Measurements from ENCODE around the gene FUT1.
"Not testable (repeated sequence)": the region's sequence is repeated elsewhere in the genome, so short reads cannot be mapped to it uniquely, and the experiment has no call there.

FUT1 gene

DNA sequence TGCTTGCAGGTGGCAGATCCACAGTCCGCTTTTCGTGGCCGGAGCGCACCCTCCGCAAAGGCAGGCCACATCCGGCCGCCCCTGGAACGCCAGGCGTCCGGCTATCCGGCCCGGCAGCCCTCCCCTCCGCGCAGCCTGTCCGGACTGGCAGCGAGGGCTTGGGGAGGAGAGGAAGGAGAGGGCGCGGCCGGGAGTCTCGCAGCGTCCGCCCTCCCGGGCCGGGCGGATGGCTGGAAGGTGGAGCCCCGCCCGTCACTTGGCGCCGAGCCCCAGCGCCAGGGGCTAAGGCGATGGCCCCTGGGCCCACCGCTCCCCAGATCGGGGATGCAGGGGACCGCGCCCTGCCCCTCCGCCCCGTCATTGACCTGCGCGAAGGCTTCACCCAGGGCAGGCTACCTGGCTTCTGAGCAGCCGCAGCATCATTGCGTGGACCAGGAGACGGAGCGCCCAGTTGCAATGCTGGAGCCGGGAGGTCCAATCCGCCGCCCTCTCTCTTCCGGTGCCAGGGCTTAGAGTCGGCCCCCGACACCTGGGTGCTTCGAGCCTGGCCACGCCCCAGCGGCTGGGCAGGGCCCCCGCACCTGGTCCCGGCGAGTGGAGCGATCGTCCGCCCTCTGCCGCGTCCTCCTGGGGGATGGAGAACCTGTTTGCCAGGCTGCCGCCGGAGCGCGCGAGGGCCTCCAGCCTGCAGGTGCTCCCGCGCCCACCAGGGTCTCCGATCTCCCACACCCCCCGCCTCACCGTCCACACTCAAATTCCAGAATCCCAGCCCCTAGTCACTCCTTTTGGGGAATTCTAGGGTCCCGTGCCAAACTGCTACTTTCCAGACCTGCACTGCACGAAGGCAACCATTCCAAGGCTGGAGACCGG lies at the start of gene FUT1:
TSS of gene FUT1 (minus strand) at position 146 of the 870 bp plus-strand sequence. CDS start 1,360 bp downstream, outside the sequence.
- DNase-seq (ENCODE audit: low spot score), result peak; percentile 74

DNA sequence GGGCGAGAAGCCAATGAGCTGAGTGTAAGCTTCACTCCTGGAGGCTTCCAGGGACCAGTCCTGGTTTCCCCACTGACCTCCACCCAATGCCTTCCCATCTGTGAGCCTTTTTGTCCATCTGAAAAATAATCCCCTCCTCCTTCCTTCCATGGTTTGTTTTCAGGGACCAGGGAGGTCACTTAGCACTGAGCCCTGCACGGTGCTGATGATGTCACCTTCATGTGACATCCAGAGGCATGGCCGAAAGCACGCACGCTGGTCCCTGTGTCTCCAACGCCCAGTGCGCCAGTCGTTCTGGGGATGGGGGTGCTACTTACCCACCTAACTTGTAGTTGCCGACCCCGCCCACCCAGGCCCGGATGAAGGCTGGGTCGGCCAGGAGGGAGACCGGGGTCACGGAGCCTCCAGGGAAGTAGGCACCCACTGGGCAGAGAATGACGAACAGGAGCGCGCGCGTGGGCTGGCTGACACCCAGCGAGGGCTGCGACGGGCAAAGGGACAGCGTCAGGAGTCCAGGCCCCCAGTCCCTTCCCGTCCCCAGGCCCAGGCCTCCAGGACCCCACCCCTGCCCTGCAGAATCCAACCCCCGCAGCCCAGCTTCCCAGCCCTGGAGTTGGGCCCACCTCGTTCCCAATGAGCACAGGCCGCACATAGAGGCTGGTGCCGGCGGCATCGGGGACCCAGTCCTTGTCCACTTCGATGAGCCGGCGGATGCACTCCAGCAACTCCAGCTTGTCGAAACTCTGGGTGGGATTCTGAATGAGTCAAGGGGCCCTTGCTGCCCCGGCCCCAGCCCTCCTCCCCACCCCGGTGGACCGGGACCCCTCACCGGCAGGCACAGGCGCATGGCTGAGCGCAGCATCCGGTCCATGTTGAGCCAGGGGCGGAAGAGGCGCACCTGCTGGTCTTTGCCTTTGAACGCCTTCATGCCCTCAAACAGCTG lies 47.2 kb upstream of the FUT1 start:
- DNase-seq (ENCODE audit: low spot score), result no peak

GRCh38 chr19:48798937-48799336 lies 46.5 kb upstream of the FUT1 start:
- no peak for DNase-seq (ENCODE audit: low spot score)

GRCh38 chr19:48797103-48797502 lies 44.7 kb upstream of the FUT1 start:
- DNase-seq (ENCODE audit: low spot score), result no peak

GRCh38 chr19:48796298-48797083 lies 44.0 kb upstream of the FUT1 start:
- no peak for DNase-seq (ENCODE audit: low spot score)

DNA sequence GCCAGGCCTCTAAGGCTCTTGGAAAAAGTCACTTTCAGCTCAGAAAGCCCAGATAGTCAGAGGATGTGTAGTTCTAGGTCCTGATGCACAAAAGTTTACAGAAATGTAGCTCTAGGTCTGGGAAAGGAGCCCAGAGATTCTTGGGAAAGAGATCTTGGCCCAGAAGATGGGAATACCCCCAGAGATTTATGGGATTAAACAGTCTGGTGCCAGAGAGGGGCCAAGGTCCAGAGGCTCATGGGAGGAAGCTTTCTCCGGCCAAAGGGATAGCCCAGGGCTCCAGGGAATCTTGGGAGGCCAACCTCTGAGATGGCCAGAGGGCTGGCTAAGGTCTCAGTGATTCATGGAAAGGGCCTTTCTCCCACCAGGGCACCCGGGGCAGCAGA lies 43.2 kb upstream of the FUT1 start:
- DNase-seq (ENCODE audit: low spot score), result no peak

DNA sequence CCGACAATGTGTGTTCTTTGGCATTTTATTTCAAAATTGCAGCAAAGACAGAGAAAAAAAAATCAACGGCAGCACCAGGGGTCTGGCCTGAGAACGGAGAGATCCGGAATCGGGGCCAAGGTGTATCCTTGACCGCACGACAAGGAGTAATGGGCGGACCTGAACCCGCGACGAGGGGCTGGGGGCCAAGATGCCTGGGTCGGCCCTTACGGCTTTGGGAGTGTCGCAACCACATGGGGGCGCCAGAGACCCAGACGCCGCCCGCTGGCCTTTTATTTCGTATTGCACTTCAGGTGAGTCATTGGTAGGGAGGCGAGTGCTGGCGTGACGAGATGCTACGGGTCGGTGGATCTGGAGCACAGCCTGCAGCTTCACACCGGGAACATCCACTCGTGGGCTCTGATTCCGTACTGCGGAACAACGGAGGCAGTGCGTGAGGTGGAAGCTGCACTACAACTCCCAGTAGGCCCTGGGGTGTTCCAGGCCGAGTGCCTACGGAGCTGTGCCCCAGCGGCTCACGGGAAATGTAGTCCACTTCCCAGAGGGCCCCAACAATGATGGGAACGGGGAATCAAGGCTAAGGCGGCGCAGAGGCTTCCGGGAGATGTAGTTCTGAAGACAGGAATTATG lies 42.7 kb upstream of the FUT1 start:
- DNase-seq (ENCODE audit: low spot score), result peak; percentile 92

- no peak for DNase-seq (ENCODE audit: low spot score)
Measured at GRCh38 chr19:48794291-48794690, 41.9 kb upstream of the FUT1 start.

GRCh38 chr19:48793271-48793670 lies 40.8 kb upstream of the FUT1 start:
- DNase-seq (ENCODE audit: low spot score), result no peak

- not testable (repeated sequence) for DNase-seq (ENCODE audit: low spot score)
Measured at GRCh38 chr19:48787331-48787730, 34.9 kb upstream of the FUT1 start.

GRCh38 chr19:48786422-48786821 lies 34.0 kb upstream of the FUT1 start:
- DNase-seq (ENCODE audit: low spot score), result not testable (repeated sequence)

- DNase-seq (ENCODE audit: low spot score), result no peak
Measured at GRCh38 chr19:48784527-48784926, 32.1 kb upstream of the FUT1 start.

GRCh38 chr19:48780631-48781391 lies 28.4 kb upstream of the FUT1 start:
- DNase-seq (ENCODE audit: low spot score), result no peak

- DNase-seq (ENCODE audit: low spot score), result peak; percentile 40
Measured at GRCh38 chr19:48779636-48780035, 27.2 kb upstream of the FUT1 start.

- no peak for DNase-seq (ENCODE audit: low spot score)
Measured at GRCh38 chr19:48777720-48778119, 25.3 kb upstream of the FUT1 start.

DNA sequence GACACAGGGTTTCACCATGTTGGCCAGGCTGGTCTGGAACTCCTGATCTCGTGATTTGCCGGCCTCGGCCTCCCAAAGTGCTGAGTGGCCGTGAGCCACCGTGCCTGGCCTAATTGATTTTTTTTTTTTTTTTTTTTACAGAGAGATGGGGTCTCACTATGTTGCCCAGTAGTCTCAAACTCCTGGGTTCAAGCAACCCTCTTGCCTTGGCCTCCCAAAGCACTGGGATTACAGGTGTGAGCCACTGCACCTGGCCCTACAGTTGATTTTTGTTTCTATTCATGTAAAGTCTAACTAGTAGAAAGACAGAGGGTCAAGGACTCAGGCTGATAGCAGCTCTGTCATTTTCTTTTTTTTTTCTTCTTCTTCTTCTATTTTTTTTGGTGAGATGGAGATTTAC lies 24.7 kb upstream of the FUT1 start:
- no peak for DNase-seq (ENCODE audit: low spot score)

DNA sequence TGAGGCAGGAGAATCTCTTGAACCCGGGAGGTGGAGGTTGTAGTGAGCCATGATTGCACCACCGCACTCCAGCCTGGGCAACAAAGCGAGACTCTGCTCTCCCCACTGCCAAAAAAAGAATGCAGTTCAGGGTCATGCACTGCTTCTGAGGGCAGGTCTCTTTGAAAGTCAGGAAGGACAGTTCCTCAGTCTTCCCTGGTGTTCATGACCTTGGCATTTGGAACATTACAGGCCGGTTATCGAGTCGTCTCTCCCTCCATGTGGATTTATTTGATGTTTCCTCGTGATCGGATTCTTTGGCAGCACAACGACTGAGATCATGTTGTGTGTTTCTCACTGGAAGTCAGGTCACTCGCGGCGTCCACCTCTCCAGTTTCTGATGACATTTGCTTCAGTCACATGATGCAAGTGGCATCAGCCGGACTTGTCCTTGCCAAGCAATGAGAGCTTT lies 20.1 kb upstream of the FUT1 start:
- no peak for DNase-seq (ENCODE audit: low spot score)

DNA sequence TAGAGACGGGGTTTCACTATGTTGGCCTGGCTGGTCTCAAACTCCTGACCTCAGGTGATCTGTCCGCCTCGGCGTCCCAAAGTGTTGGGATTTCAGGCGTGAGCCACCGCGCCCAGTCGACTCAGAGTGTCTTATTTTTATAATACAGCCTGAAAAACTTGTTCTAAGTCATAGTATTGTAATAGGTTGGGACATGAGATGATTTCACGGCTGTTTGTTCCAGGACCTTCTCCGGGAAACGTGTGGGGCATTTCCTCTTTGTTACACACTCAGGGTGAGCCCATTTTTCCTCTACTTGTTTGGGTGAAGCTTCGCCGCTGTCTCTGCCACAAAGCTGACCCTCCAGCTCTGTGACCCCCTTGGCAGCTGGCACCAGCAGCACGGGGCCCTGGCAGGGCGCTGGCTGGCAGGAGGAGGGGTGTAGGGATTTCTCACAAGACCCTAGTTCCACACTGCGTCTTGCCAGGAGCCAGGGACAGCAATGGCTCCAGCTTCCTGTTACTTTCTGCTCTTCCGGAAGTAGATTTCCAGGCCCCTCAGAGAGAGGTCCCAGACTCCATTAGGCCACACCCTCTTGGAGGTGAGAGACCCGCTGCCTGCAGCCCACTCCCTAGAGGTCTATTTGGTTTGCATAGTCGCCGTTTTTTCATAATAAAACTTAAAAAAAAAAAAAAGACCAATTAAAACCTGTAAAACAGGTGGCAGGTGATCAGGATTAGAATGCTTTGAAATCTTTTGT lies 18.5 kb upstream of the FUT1 start:
- DNase-seq (ENCODE audit: low spot score), result no peak

GRCh38 chr19:48770266-48770665 lies 17.8 kb upstream of the FUT1 start:
- DNase-seq (ENCODE audit: low spot score), result no peak
